Brain microvascular endothelial cell (primary cell): ENCODE data around the gene TSPAN32.

Experiments used
- DNase-seq: peaks from one replicate; pipeline ENCODE4 v3.0.0-alpha.2; 2020
- H3K27ac ChIP-seq: fragments of 250-450 bp; sonication (Bioruptor Pico); 2 replicates; pipeline ENCODE4 v1.5.1; 2020; ENCODE audit warnings: mild to moderate bottlenecking, moderate library complexity
- H3K27me3 ChIP-seq: fragments of 250-450 bp; sonication (Bioruptor Pico); replicated peaks from 2 replicates; pipeline ENCODE4 v1.5.1; 2020; ENCODE audit warnings: mild to moderate bottlenecking
- H3K36me3 ChIP-seq: fragments of 250-450 bp; sonication (Bioruptor Pico); replicated peaks from 2 replicates; pipeline ENCODE4 v1.5.1; 2020; ENCODE audit warnings: mild to moderate bottlenecking
- H3K4me3 ChIP-seq: 2 replicates; pipeline ENCODE4 v1.5.1; 2011; ENCODE audit warnings: low read depth, mild to moderate bottlenecking, control low read depth, low read length, moderate library complexity
- in situ Hi-C: cut with HindIII; loops from 2 replicates; pipeline ENCODE4 v1.10.0; 2017; ENCODE audit warnings: low sequenced_read_pairs, low pct_ligation_motif_present
- TF ChIP-seq, protein P1 (sequence below): IDR thresholded peaks from 2 replicates; pipeline ENCODE4 v1.5.1; 2011; ENCODE audit warnings: low read depth, mild to moderate bottlenecking, moderate library complexity, low read length, control low read depth, inconsistent platforms; ENCODE audit errors: missing control alignments

TSPAN32 gene

DNA sequence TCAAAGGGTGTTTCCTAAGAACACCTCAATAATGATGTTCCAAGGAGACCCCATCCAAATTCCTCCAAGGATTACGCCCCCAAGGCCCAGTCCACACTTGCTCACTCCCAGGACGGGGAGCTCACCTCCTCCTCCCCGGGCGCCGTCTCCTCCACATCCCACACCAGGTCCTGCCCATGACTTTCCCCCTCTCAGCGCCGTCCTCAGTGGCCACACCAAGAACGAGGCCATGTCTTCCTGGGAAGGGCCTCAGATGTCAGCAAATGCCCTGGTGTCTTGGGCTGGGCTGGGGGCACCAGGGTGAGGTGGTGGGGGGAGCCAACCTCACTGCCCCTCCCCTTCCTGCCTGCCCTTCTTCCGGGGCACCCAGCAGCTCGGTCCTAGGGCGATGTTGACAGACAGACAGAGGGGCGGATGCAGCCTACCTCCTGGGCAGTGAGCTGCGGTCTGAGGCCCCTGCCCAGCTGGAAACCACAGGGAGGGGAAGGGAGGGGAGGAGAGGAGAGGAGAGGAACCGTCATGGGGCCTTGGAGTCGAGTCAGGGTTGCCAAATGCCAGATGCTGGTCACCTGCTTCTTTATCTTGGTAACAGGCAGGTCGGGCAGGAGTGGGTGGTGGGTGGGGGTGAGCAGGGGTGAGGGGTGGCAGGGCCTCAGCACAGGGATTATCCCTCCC, at the start of gene TSPAN32, which contains the start of gene C11orf21:
TSS of gene TSPAN32 (plus strand) at position 383 of the 675 bp plus-strand sequence. CDS start at position 520, 137 bp downstream.
TSS of gene C11orf21 (minus strand) at position 288 of the 675 bp plus-strand sequence. CDS start at position 178, 110 bp downstream.
- H3K4me3 ChIP-seq: no peak within 1 kb of the TSS
- H3K27ac ChIP-seq: no peak within 1 kb of the TSS
- H3K36me3 ChIP-seq: no peaks in the 10 kb centered on the region

DNA sequence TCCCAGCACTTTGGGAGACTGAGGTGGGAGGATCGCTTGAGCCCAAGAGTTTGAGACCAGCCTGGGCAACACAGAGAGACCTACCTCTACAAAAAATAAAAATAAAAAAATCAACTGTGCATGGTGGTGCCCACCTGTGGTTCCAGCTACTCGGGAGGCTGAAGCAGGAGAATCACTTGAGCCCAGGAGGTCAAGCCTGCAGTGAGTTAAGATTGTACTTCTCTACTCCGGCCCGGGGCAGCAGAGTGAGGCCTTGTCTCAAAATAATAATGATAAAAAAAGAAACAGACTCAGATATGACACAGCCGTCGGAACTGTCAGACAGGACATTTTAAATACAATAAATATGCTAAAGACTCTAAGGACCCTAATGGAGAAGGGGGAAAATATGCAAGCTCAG, 49.8 kb upstream of the TSPAN32 start:
- Histone ChIP-seq H3K27me3 (no peaks in the 10 kb centered on the region), H3K27ac (no peak overlapping the region), H3K36me3 (no peaks in the 10 kb centered on the region), H3K4me3 (no peak overlapping the region)
- DNase-seq: no peak
- TF ChIP-seq, protein P1, sequence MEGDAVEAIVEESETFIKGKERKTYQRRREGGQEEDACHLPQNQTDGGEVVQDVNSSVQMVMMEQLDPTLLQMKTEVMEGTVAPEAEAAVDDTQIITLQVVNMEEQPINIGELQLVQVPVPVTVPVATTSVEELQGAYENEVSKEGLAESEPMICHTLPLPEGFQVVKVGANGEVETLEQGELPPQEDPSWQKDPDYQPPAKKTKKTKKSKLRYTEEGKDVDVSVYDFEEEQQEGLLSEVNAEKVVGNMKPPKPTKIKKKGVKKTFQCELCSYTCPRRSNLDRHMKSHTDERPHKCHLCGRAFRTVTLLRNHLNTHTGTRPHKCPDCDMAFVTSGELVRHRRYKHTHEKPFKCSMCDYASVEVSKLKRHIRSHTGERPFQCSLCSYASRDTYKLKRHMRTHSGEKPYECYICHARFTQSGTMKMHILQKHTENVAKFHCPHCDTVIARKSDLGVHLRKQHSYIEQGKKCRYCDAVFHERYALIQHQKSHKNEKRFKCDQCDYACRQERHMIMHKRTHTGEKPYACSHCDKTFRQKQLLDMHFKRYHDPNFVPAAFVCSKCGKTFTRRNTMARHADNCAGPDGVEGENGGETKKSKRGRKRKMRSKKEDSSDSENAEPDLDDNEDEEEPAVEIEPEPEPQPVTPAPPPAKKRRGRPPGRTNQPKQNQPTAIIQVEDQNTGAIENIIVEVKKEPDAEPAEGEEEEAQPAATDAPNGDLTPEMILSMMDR: no peak
- in situ Hi-C loops: no loop called here

More for the DNA sequence above, at the start of gene TSPAN32, which contains the start of gene C11orf21:
- no peaks in the 10 kb centered on the region for H3K27me3 ChIP-seq
- TF ChIP-seq, protein P1: no peak
- DNase-seq: no peak
- in situ Hi-C loops: no loop called here

- in situ Hi-C loops: no loop called here
- Histone ChIP-seq H3K36me3 (no peaks in the 10 kb centered on the region), H3K4me3 (no peak overlapping the region), H3K27ac (no peak overlapping the region), H3K27me3 (no peaks in the 10 kb centered on the region)
- DNase-seq: no peak
- TF ChIP-seq, protein P1: no peak
These were observed 45.4 kb upstream of the TSPAN32 start for GRCh38 chr11:2256293-2256913.

DNA sequence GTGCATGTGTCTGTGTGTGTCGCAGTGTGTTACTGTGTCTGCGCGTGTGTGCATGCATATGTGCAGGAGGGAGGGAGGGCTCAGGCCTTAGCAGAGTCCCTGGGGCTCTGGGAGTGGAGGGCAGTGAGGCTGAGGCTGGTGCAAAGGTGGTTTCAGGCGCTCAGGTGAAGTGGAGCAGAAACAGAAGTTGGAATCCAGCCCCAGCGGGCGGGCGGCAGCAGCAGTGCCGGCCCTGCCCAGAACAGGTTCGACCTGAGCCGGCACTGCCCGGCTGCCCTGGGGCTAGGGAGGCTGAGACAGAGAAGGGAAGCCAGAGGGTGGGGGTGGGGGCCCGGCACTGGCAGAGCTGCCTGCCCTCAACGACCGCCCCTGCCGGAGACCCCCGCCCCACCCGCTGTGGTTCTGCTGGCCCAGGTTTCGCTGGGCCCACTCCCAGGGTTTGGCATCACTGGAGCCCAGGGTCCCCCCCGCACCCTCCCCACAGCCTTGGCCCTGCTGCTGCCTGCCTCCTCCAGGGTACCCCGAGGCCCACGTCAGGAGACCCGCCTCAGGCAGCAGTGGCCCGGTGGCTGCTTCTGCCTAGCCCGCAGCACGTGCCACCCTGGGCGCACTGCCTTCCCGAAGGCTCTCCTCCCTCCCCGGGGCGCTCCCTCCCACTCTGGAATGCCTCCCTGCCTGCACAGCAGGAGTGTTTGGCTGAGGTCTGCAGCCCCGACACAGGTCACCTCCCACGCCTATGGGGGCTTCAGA, 44.7 kb upstream of the TSPAN32 start:
- Histone ChIP-seq H3K27me3 (no peaks in the 10 kb centered on the region), H3K27ac (no peak overlapping the region), H3K36me3 (no peaks in the 10 kb centered on the region), H3K4me3 (no peak overlapping the region)
- DNase-seq: no peak
- in situ Hi-C loops: no loop called here
- TF ChIP-seq, protein P1: no peak

- in situ Hi-C loops: no loop called here
- Histone ChIP-seq H3K27ac (no peak overlapping the region), H3K36me3 (no peaks in the 10 kb centered on the region), H3K27me3 (peaks cover 2% of the 10 kb centered on the region), H3K4me3 (no peak overlapping the region)
- DNase-seq: no peak
- TF ChIP-seq, protein P1: no peak
These were observed 43.0 kb upstream of the TSPAN32 start for GRCh38 chr11:2258501-2259465.
